ENCODE results near the gene FGF22.
"Not testable (repeated sequence)": the region's sequence is repeated elsewhere in the genome, so short reads cannot be mapped to it uniquely, and the experiment has no call there.

The FGF22 gene

DNA sequence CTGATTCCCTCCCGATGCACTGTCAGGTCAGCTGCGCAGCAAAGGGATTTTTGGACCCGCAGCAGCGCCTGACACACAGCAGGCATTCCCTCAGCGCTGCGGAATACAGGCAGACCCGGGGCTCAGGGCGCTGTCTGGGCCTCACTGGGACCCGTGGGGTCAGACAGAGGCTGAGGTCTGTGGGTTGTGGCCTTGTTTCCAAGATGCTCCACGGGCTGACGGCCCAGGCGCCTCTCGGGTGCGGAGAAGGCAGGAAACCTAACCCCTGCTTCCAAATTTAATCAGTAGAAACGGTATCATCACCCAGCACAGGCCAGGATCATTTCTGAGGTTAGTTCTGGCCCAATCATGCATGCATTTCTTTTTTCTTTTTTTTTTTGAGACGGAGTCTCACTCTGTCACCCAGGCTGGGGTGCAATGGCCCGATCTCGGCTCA, 24.0 kb downstream of the FGF22 start:
- FAIRE-seq: no peak
- TF ChIP-seq POLR2A (IDR thresholded peaks at IDR 0.05; ENCODE audit: low read depth, low read length): no peak
- no peak for TF ChIP-seq POU2F2 (IDR thresholded peaks at IDR 0.05; ENCODE audit: low read depth, low read length)
- TF ChIP-seq PAX5 (IDR thresholded peaks at IDR 0.05; ENCODE audit: insufficient read depth, low read length, severe bottlenecking): no peak
- no peak for TF ChIP-seq POLR2AphosphoS5 (IDR thresholded peaks at IDR 0.05; ENCODE audit: low read depth, low read length)
- no peak for TF ChIP-seq TAF1 (IDR thresholded peaks at IDR 0.05; ENCODE audit: low read depth, low read length)
- no peak for TF ChIP-seq SPI1 (IDR thresholded peaks at IDR 0.05; ENCODE audit: low read depth, low read length)
- DNase-seq (ENCODE audit: insufficient read length, low spot score): no peak

DNA sequence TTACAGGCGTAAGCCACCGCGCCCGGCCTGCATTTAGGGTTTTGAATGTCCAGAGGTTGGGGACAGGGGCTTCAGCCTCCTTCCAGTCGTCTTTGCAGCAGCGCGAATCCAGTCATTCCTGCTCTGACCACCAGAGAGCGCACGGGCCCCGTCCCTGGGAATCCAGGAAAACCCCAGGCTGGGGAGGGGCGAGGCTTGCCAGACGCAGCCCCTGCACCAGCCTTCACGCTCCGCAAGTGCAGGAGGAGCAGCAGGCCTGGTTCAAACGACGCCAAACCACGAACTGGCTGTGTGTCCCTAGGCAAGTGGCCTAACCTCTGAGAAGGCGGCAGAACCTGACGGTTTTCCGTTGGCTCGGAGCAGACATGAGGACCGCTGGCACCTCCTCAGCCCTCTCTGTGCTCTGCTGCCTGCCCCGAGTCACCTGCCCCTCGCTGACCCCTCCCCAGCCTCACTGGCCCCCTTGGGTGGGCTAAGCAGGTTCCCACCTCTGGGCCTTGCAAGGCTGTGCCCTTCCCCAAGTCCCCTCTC, 25.3 kb downstream of the FGF22 start:
- TF ChIP-seq POLR2AphosphoS5 (IDR thresholded peaks at IDR 0.05; ENCODE audit: low read depth, low read length) (no peak), POU2F2 (IDR thresholded peaks at IDR 0.05; ENCODE audit: low read depth, low read length) (no peak), PAX5 (IDR thresholded peaks at IDR 0.05; ENCODE audit: insufficient read depth, low read length, severe bottlenecking) (no peak), POLR2A (IDR thresholded peaks at IDR 0.05; ENCODE audit: low read depth, low read length) (no peak), SPI1 (IDR thresholded peaks at IDR 0.05; ENCODE audit: low read depth, low read length) (no peak), TAF1 (IDR thresholded peaks at IDR 0.05; ENCODE audit: low read depth, low read length) (no peak)
- FAIRE-seq (peak; percentile 52), DNase-seq (ENCODE audit: insufficient read length, low spot score) (peak; percentile 81)

DNA sequence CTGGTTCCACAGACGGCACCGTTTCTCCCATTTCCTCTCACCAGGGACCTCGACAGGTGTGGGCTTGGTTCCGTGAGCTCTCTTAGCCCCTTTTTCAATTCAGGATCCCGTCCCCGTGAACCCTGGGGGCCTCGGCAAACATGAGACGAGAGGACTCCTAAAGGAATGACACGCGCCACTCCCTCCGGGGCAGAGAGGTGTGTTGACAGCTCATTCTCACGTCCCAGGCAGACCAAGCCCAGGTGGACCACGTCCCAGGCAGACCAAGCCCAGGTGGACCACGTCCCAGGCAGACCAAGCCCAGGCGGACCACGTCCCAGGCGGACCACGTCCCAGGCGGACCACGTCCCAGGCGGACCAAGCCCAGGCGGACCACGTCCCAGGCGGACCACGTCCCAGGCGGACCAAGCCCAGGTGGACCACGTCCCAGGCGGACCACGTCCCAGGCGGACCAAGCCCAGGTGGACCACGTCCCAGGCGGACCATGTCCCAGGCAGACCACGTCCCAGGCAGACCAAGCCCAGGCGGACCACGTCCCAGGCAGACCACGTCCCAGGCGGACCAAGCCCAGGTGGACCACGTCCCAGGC, 27.4 kb downstream of the FGF22 start:
- not testable (repeated sequence) for FAIRE-seq; DNase-seq (ENCODE audit: insufficient read length, low spot score)

DNA sequence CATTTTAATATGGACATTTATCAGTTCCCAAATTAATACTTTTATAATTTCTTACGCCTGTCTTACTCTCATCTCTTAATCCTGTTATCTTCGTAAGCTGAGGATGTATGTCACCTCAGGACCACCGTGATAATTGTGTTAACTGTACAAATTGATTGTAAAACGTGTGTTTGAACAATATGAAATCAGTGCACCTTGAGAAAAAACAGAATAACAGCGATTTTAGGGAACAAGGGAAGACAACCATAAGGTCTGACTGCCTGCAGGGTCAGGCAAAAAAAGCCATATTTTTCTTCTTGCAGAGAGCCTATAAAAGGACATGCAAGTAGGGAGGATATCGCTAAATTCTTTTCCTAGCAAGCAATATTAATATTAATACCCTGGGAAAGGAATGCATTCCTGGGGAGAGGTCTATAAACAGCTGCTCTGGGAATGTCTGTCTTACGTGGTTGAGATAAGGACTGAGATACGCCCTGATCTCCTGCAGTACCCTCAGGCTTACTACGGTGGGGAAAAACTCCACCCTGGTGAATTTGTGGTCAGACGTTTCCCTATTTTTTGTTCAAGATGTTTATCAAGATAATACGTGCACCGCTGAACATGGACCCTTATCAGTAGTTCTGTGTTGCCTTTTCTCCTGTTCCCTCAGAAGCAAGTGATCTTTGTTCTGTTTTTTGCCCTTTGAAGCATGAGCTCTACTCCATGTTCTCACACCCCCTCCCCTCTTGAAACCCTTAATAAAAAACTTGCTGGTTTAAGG, 29.2 kb downstream of the FGF22 start:
- DNase-seq (ENCODE audit: insufficient read length, low spot score); FAIRE-seq: not testable (repeated sequence)

DNA sequence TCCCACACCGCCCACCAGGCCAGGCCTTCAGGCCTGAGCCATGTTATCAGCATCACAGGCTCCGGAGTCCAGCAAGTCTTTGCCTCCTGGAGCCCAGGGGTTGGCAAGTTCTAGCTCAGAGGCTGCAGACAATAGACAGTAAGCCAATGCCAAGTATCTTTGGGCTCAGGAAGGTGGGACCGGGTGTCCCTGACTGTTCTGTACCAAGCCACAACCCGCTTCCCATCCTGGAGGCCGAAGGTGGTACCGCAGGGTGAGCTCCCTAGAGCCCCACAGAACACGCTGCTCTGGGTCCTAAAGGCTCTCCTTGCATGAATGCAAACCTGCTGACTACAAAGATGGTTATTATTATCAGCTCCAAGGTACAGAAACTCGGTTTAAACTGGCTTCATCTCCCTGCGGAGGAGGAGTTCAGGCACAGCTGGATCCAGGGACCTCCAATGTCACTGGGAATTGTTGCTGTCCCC, 31.0 kb downstream of the FGF22 start:
- FAIRE-seq (no peak), DNase-seq (ENCODE audit: insufficient read length, low spot score) (no peak)
- TF ChIP-seq POLR2A (IDR thresholded peaks at IDR 0.05; ENCODE audit: low read depth, low read length): no peak
- TF ChIP-seq PAX5 (IDR thresholded peaks at IDR 0.05; ENCODE audit: insufficient read depth, low read length, severe bottlenecking): no peak
- TF ChIP-seq POLR2AphosphoS5 (IDR thresholded peaks at IDR 0.05; ENCODE audit: low read depth, low read length): no peak
- TF ChIP-seq SPI1 (IDR thresholded peaks at IDR 0.05; ENCODE audit: low read depth, low read length): no peak
- TF ChIP-seq POU2F2 (IDR thresholded peaks at IDR 0.05; ENCODE audit: low read depth, low read length): no peak
- no peak for TF ChIP-seq TAF1 (IDR thresholded peaks at IDR 0.05; ENCODE audit: low read depth, low read length)

DNA sequence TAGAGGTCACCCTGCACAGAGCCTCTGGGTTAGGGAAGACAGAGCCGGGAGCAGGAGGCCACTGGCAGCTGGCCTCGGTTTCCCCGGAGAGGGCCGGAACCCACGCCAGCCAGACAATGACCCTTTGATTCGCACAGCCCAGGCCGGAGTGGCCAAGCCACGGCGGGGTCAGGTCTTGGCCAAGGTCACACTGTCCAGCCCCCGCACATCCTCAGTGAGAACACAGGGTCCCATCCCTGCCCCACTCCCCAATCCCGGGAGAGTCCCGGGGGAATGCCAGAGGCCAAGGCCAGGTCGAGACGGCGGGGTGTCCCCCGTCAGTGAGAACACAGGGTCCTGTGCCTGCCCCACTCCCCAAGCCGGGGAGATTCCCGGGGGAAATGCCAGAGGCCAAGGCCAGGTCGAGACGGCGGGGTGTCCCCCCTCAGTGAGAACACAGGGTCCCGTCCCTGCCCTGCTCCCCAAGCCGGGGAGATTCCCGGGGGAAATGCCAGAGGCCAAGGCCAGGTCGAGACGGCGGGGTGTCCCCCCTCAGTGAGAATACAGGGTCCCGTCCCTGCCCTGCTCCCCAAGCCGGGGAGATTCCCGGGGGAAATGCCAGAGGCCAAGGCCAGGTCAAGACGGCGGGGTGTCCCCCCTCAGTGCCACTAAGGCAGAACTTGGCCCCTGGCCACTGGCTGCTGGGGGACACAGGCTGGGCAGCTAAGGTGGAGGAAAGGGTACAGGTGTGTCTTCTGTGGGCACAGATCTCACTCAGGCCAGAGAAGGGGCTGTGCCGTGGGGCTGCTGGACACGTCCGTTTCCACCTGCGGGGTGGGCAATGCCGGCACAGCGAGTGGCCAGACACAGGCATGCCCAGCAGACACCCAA, 34.8 kb downstream of the FGF22 start:
- FAIRE-seq (no peak), DNase-seq (ENCODE audit: insufficient read length, low spot score) (no peak)
- no peak for TF ChIP-seq POLR2A (IDR thresholded peaks at IDR 0.05; ENCODE audit: low read depth, low read length)
- no peak for TF ChIP-seq PAX5 (IDR thresholded peaks at IDR 0.05; ENCODE audit: insufficient read depth, low read length, severe bottlenecking)
- no peak for TF ChIP-seq POLR2AphosphoS5 (IDR thresholded peaks at IDR 0.05; ENCODE audit: low read depth, low read length)
- TF ChIP-seq SPI1 (IDR thresholded peaks at IDR 0.05; ENCODE audit: low read depth, low read length): no peak
- TF ChIP-seq TAF1 (IDR thresholded peaks at IDR 0.05; ENCODE audit: low read depth, low read length): no peak
- TF ChIP-seq POU2F2 (IDR thresholded peaks at IDR 0.05; ENCODE audit: low read depth, low read length): no peak

DNA sequence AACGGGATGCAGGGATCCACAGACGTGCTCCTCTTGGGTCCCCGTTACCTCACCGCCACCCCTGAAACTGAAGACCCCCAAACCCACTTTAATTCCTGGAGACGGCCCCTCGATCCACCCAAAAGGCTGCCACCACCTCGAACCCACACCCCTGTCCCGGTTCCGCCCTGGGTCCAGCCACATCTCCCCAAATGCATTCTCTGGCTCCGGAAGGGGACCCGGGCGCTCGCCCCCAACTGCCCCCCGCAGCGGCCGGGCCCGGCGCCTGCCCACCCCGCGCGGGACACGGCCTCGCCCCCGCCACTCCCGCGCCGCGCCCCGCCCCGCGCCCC, 36.3 kb downstream of the FGF22 start:
- no peak for DNase-seq (ENCODE audit: insufficient read length, low spot score)
- TF ChIP-seq SPI1 (IDR thresholded peaks at IDR 0.05; ENCODE audit: low read depth, low read length) (no peak), POU2F2 (IDR thresholded peaks at IDR 0.05; ENCODE audit: low read depth, low read length) (no peak), TAF1 (IDR thresholded peaks at IDR 0.05; ENCODE audit: low read depth, low read length) (no peak), POLR2A (IDR thresholded peaks at IDR 0.05; ENCODE audit: low read depth, low read length) (no peak), POLR2AphosphoS5 (IDR thresholded peaks at IDR 0.05; ENCODE audit: low read depth, low read length) (no peak), PAX5 (IDR thresholded peaks at IDR 0.05; ENCODE audit: insufficient read depth, low read length, severe bottlenecking) (no peak)
- FAIRE-seq: no peak

DNA sequence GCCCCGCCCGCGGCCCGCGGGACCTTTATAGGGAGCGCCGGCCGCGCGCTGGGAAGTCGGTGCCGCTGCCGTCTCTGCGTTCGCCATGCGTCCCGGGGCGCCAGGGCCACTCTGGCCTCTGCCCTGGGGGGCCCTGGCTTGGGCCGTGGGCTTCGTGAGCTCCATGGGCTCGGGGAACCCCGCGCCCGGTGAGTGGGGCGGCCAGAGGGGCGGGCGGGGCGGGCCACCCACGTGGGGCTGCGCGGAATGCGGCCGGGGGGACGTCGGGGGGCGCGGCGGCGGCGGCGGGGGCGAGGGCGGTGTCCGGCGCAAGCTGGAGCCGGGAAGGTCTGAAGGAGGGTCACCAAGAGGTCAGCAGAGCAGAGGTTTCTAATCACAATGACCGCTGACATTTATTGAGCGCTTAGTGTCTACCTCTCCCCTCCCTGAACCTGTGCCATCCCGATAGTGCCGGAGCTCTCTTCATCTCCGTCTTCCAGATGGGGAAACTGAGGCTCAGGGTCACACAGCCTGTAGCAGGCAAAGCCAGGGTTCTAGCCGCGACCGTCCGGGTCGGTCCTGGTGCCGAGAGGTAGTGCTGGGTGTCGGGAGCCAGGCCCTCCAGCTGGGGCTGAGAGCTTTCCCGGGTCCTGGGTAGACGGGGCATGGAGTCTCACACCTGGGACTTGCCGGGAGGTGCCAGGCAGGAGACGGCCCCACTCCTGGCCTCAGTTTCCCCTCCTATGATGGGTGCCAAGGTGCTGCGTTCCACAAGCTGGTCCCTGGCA, 36.8 kb downstream of the FGF22 start, which contains the start of gene FSTL3:
Gene FSTL3 (plus strand): TSS at position 54 of the 767 bp plus-strand sequence. CDS start 32 bp downstream, at position 86.
- DNase-seq (ENCODE audit: insufficient read length, low spot score): no peak
- TF ChIP-seq TAF1 (IDR thresholded peaks at IDR 0.05; ENCODE audit: low read depth, low read length) (no peak), PAX5 (IDR thresholded peaks at IDR 0.05; ENCODE audit: insufficient read depth, low read length, severe bottlenecking) (no peak), POLR2A (IDR thresholded peaks at IDR 0.05; ENCODE audit: low read depth, low read length) (no peak), POLR2AphosphoS5 (IDR thresholded peaks at IDR 0.05; ENCODE audit: low read depth, low read length) (no peak), POU2F2 (IDR thresholded peaks at IDR 0.05; ENCODE audit: low read depth, low read length) (no peak), SPI1 (IDR thresholded peaks at IDR 0.05; ENCODE audit: low read depth, low read length) (no peak)
- no peak for FAIRE-seq

DNA sequence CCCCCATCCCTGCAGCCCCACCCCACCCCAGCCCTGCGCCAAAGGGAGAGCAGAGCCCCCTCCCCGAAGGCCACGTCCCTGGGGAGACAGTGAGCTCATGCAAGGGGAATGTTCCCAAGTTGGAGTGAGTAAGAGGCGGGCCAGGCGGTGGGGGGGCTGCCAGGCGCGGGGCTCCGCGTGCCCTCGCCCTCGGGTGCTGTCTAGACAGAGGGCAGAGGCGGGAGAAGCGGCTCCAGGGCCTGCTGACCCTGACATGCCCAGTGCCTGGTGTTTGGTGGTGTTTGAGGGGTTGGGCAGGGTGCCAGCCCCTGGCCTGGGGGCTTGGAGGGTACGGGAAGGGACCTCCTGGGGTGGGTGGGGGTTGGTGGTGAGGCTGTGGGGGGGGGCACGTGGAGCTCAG, 37.5 kb downstream of the FGF22 start:
- TF ChIP-seq POLR2A (IDR thresholded peaks at IDR 0.05; ENCODE audit: low read depth, low read length) (no peak), PAX5 (IDR thresholded peaks at IDR 0.05; ENCODE audit: insufficient read depth, low read length, severe bottlenecking) (no peak), POLR2AphosphoS5 (IDR thresholded peaks at IDR 0.05; ENCODE audit: low read depth, low read length) (no peak), TAF1 (IDR thresholded peaks at IDR 0.05; ENCODE audit: low read depth, low read length) (no peak), SPI1 (IDR thresholded peaks at IDR 0.05; ENCODE audit: low read depth, low read length) (no peak), POU2F2 (IDR thresholded peaks at IDR 0.05; ENCODE audit: low read depth, low read length) (no peak)
- DNase-seq (ENCODE audit: insufficient read length, low spot score) (no peak), FAIRE-seq (no peak)

Measured in GM12891 (cell line).